K562 (cell line): ENCODE data around the gene NR2F6. TPM values are rescaled to one million over a fixed set of nuclear protein-coding genes. Genes with fewer than 3 reads are reported as not detected.

Experiments
- ATAC-seq: fragments of 200-7000 bp; cut with Tn5 transposase; 3 replicates; pipeline ENCODE4 v1.9.1; 2020; ENCODE audit warnings: moderate library complexity
- BruUV-seq: library from RNA; stranded (reverse); fragments of 400-500 nt; replicated peaks from 2 replicates; lab custom pipeline; 2021; lab: Mats Ljungman, UMichigan
- CTCF ChIA-PET: fragments of 300-600 bp; formaldehyde crosslinking; extraction: SDS; loops from one replicate; lab custom pipeline; 2021; ENCODE audit warnings: low intra/inter-chr PET ratio; lab: Yijun Ruan, JAX
- POLR2A ChIA-PET: fragments of 300-600, 350-650 bp; sonication (Branson Sonifier 250); formaldehyde crosslinking; extraction: SDS; loops from one replicate; lab custom pipeline; 2021; ENCODE audit warnings: antibody characterized with exemption, inconsistent platforms; lab: Yijun Ruan, JAX
- DNase-seq, 4 experiments: peaks; one replicate each; pipeline versions ENCODE4 v3.0.0 to v3.0.0-alpha.2; 2011 to 2018; ENCODE audit warnings: low spot score in 3 of 4, mixed read lengths in 3 of 4; ENCODE audit errors: extremely low read depth in 1 of 4
- FAIRE-seq: peaks from 2 replicates; lab custom pipeline; 2011; peaks lifted over from hg19 to GRCh38; lab: Jason Lieb, UNC
- H2AFZ ChIP-seq: 2 replicates; pipeline ENCODE4 v1.6.0; 2011; ENCODE audit warnings: low read depth, low read length, control low read depth, inconsistent platforms
- H3K27ac ChIP-seq: fragments of 200-600 bp; 3 replicates; pipeline ENCODE4 v1.8.0; 2011; ENCODE audit warnings: low read depth, mild to moderate bottlenecking, control low read depth, inconsistent platforms, low read length, moderate library complexity, mixed read lengths; ENCODE audit errors: extremely low read depth
- H3K27me3 ChIP-seq, 2 experiments: fragments of 300-600 bp in 1 of 2; 2 replicates in 1 of 2; 3 replicates in 1 of 2; pipeline versions ENCODE4 v1.6.0 to v1.8.0; 2011; ENCODE audit warnings: inconsistent platforms in 2 of 2, low read length in 2 of 2, mild to moderate bottlenecking in 1 of 2, mixed read lengths in 1 of 2, moderate library complexity in 1 of 2; ENCODE audit not compliant: control insufficient read depth in 2 of 2, insufficient read depth in 2 of 2
- H3K36me3 ChIP-seq: fragments of 300-600 bp; 3 replicates; pipeline ENCODE4 v1.8.0; 2011; ENCODE audit warnings: mild to moderate bottlenecking, low read length, inconsistent platforms; ENCODE audit not compliant: control insufficient read depth, insufficient read depth
- H3K4me1 ChIP-seq, 2 experiments: fragments of 200-600 bp in 1 of 2; replicated peaks in 1 of 2; 2 replicates in 1 of 2; 3 replicates in 1 of 2; pipeline versions ENCODE4 v1.5.1 to v1.8.0; 2011; ENCODE audit warnings: inconsistent platforms in 2 of 2, low read length in 2 of 2, mild to moderate bottlenecking in 1 of 2, mixed read lengths in 1 of 2, moderate library complexity in 1 of 2; ENCODE audit not compliant: control insufficient read depth in 2 of 2, insufficient read depth in 2 of 2
- H3K4me2 ChIP-seq: 2 replicates; pipeline ENCODE4 v1.6.1; 2011; ENCODE audit warnings: low read length, control low read depth, inconsistent platforms, mixed read lengths; ENCODE audit not compliant: insufficient read depth
- H3K4me3 ChIP-seq: fragments of 200-600 bp; sonication (generic), shearing (Covaris generic); 2 replicates; pipeline ENCODE4 v1.5.1; 2016; ENCODE audit warnings: control low read depth, inconsistent platforms
- H3K79me2 ChIP-seq: fragments of 200-600 bp; 3 replicates; pipeline ENCODE4 v1.8.0; 2011; ENCODE audit warnings: low read length, inconsistent platforms; ENCODE audit not compliant: control insufficient read depth, insufficient read depth
- H3K9ac ChIP-seq, 2 experiments: 2 replicates each; pipeline versions ENCODE4 v1.6.0 to v1.6.1; 2011; ENCODE audit warnings: low read depth in 2 of 2, low read length in 2 of 2, control low read depth in 1 of 2, inconsistent platforms in 1 of 2, mild to moderate bottlenecking in 1 of 2, mixed read lengths in 1 of 2; ENCODE audit not compliant: insufficient read depth in 1 of 2
- H3K9me1 ChIP-seq: one replicate; pipeline ENCODE4 v1.6.0; 2011; ENCODE audit warnings: inconsistent platforms, mild to moderate bottlenecking, low read length, moderate library complexity; ENCODE audit not compliant: control insufficient read depth, insufficient read depth
- H3K9me3 ChIP-seq: replicated peaks from 2 replicates; pipeline ENCODE4 v1.5.1; 2011; ENCODE audit warnings: low read depth, low read length, inconsistent platforms; ENCODE audit not compliant: control insufficient read depth, insufficient read depth
- H4K20me1 ChIP-seq: replicated peaks from 2 replicates; pipeline ENCODE4 v1.6.1; 2011; ENCODE audit warnings: low read length, inconsistent platforms, mixed read lengths; ENCODE audit not compliant: control insufficient read depth, insufficient read depth
- ASH1L ChIP-seq: fragments of 450-650 bp; IDR thresholded peaks from 2 replicates; pipeline ENCODE4 v1.6.1; 2018; ENCODE audit warnings: borderline replicate concordance, mild to moderate bottlenecking, low read depth; ENCODE audit not compliant: partially characterized antibody
- CREM ChIP-seq: IDR thresholded peaks from 2 replicates; pipeline ENCODE4 v1.6.1; 2014; ENCODE audit warnings: antibody characterized with exemption, low read depth
- CXXC5 ChIP-seq: fragments of 250-450 bp; sonication (Bioruptor Pico); IDR thresholded peaks from 2 replicates; pipeline ENCODE4 v1.8.0; 2022; ENCODE audit warnings: inconsistent platforms, mild to moderate bottlenecking, moderate library complexity
- EWSR1 ChIP-seq: fragments of 450-650 bp; IDR thresholded peaks from 2 replicates; pipeline ENCODE4 v1.6.1; 2018; ENCODE audit warnings: borderline replicate concordance, mild to moderate bottlenecking, low read depth, moderate library complexity; ENCODE audit not compliant: partially characterized antibody
- FOS ChIP-seq: IDR thresholded peaks from 3 replicates; pipeline ENCODE4 v1.6.1; 2011; ENCODE audit not compliant: insufficient read length; ENCODE audit errors: extremely low read depth
- MTA3 ChIP-seq: fragments of 450-650 bp; formaldehyde crosslinking; IDR thresholded peaks from 2 replicates; pipeline ENCODE4 v1.6.1; 2017; ENCODE audit warnings: mild to moderate bottlenecking, borderline replicate concordance
- NEUROD1 ChIP-seq: fragments of 150-350 bp; IDR thresholded peaks from 2 replicates; pipeline ENCODE4 v1.6.1; 2014; ENCODE audit warnings: borderline replicate concordance, low read length, low read depth; ENCODE audit not compliant: partially characterized antibody
- NFYB ChIP-seq: IDR thresholded peaks from 2 replicates; pipeline ENCODE4 v1.6.1; 2011; ENCODE audit warnings: mild to moderate bottlenecking, moderate library complexity; ENCODE audit not compliant: insufficient read length; ENCODE audit errors: extremely low read depth
- POLR2A ChIP-seq: fragments of 450-650 bp; conservative IDR thresholded peaks from 2 replicates; pipeline ENCODE4 v1.6.1; 2016
- POLR2G ChIP-seq: fragments of 200-400 bp; formaldehyde crosslinking; IDR thresholded peaks from 2 replicates; pipeline ENCODE4 v1.6.1; 2017; ENCODE audit warnings: low read depth, mild to moderate bottlenecking, antibody characterized with exemption, low read length, moderate library complexity
- RB1 ChIP-seq: fragments of 450-650 bp; IDR thresholded peaks from 2 replicates; pipeline ENCODE4 v1.6.1; 2017; ENCODE audit warnings: low read depth, mild to moderate bottlenecking
- RBFOX2 ChIP-seq: fragments of 200-400 bp; formaldehyde crosslinking; IDR thresholded peaks from 2 replicates; pipeline ENCODE4 v1.6.1; 2017; ENCODE audit warnings: low read depth, mild to moderate bottlenecking, low read length, moderate library complexity
- RBM25 ChIP-seq: fragments of 200-400 bp; formaldehyde crosslinking; IDR thresholded peaks from 2 replicates; pipeline ENCODE4 v1.6.1; 2018; ENCODE audit warnings: low read length, low read depth, moderate library complexity; ENCODE audit not compliant: severe bottlenecking
- SRF ChIP-seq, 2 experiments: fragments of 250-450, 450-650 bp in 1 of 2; sonication (Bioruptor Pico) in 1 of 2; sonication (generic) in 1 of 2; formaldehyde crosslinking; IDR thresholded peaks; 2 replicates each; pipeline versions ENCODE4 v1.5.0 to v1.5.1; 2020 to 2022; ENCODE audit warnings: mild to moderate bottlenecking in 1 of 2, missing genetic modification reagents in 1 of 2
- ZBTB7A ChIP-seq: IDR thresholded peaks from 2 replicates; pipeline ENCODE4 v1.6.1; 2011; ENCODE audit warnings: low read depth, mild to moderate bottlenecking, low read length, moderate library complexity, borderline replicate concordance; ENCODE audit not compliant: control insufficient read depth
- ZNF324 ChIP-seq: fragments of 250-450 bp; sonication (Bioruptor Pico); IDR thresholded peaks from 2 replicates; pipeline ENCODE4 v1.4.0; 2020; ENCODE audit warnings: mild to moderate bottlenecking
- ZNF589 ChIP-seq: fragments of 200-800 bp; sonication (Bioruptor generic); IDR thresholded peaks from 2 replicates; pipeline ENCODE4 v1.6.1; 2016; ENCODE audit warnings: low read depth, missing genetic modification characterization, missing compliant biosample characterization
- WGBS: fragments of 100-300 bp; shearing (Covaris generic); methylation state at CpG from one replicate; pipeline ENCODE4 v1.1.6; 2016; ENCODE audit warnings: low coverage, mixed read lengths; ENCODE audit not compliant: insufficient coverage; ENCODE audit errors: missing lambda C conversion rate; 5-methylcytosine and 5-hydroxymethylcytosine counted together
- in situ Hi-C: fragments of 300-500 bp; cut with MboI; formaldehyde crosslinking; loops from 4 replicates; pipeline ENCODE4 v1.15.0; 2018; ENCODE audit warnings: inconsistent platforms, mixed read lengths
- intact Hi-C: fragments of 100-400 bp; cut with micrococcal nuclease; formaldehyde crosslinking; loops from 2 replicates; pipeline ENCODE4 v1.14.2; 2022
- polyA plus RNA-seq, 8 experiments: library from polyadenylated mRNA; depleted of rRNA in 4 of 8; stranded (reverse) in 5 of 8; unstranded in 3 of 8; fragments of >200 nt; fragmentation: Nextera tagmentation in 2 of 8; fragmentation: Illumina TruSeq in 1 of 8; extraction: Ambion mirVana in 2 of 8; extraction: Trizol in 1 of 8; gene quantifications; 2 replicates each; pipeline versions ENCODE4 v1.2.1 to v1.2.3, GENCODE V29; 2011 to 2014; ENCODE audit warnings: inconsistent platforms in 1 of 8, missing spikeins in 1 of 8
- total RNA-seq, 7 experiments: library from RNA; depleted of rRNA in 6 of 7; stranded (reverse); fragments of >200 nt in 6 of 7; fragmentation: Illumina TruSeq in 2 of 7; extraction: Trizol in 2 of 7; gene quantifications; 2 replicates each; pipeline versions ENCODE4 v1.2.1 to v1.2.3, GENCODE V29; 2011 to 2021; ENCODE audit warnings: low replicate concordance in 1 of 7
- TF ChIP-seq, protein P1 (sequence below), 2 experiments: IDR thresholded peaks in 1 of 2; conservative IDR thresholded peaks in 1 of 2; 2 replicates each; pipeline ENCODE4 v1.6.1; 2016; ENCODE audit warnings: low read depth in 2 of 2, mild to moderate bottlenecking in 1 of 2, missing compliant biosample characterization in 1 of 2, missing genetic modification characterization in 1 of 2, moderate library complexity in 1 of 2
- TF ChIP-seq, protein P2 (sequence below): fragments of 450-650 bp; IDR thresholded peaks from 2 replicates; pipeline ENCODE4 v1.6.1; 2016

The NR2F6 gene
- total and polyA plus RNA-seq, 9 of the 15 experiments (the other 6 are each of a cell fraction or from before 2014, with no cell fraction given) = 0.76 to 97.5 (median 18.8) TPM

- H2AFZ ChIP-seq = peak overlapping the region; percentile 96
- H3K27me3 ChIP-seq = no peaks in the 10 kb centered on the region
- ATAC-seq (peak; percentile 81), DNase-seq (peak; percentile 94 to 99 (median 96)), FAIRE-seq (peak; percentile 81)
- peak overlapping the region; percentile 35; the same call in 1 of the 3 replicates for H3K27ac ChIP-seq
- H3K4me3 ChIP-seq = no peak overlapping the region
- H3K36me3 ChIP-seq = peaks cover 8% of the 10 kb centered on the region; the same call in 1 of the 3 replicates
- POLR2A ChIA-PET = interaction anchor here (0.6 to 0.8 kb wide), 6 partner anchors 31 to 315 kb away, joined by 3 read pairs; no protein-coding TSS in a partner anchor
- H3K9me3 ChIP-seq = no peaks in the 10 kb centered on the region
- WGBS = 16% methylated on average over 14 of the region's 22 CpGs
- no peaks in the 10 kb centered on the region for H4K20me1 ChIP-seq
- intact Hi-C loops (no loop called here), in situ Hi-C loops (loop anchor here (5.0 kb wide), 1 partner anchor 217 kb away; no protein-coding TSS in a partner anchor)
- H3K4me2 ChIP-seq = peak overlapping the region; percentile 51
- peaks cover 11% of the 10 kb centered on the region for H3K79me2 ChIP-seq
- peak overlapping the region in 1 of 2 experiments; percentile 84; a peak in 2 of 4 replicates for H3K9ac ChIP-seq
- H3K4me1 ChIP-seq = peaks cover 13 to 49% of the 10 kb centered on the region in 2 experiments; a peak in 4 of 5 replicates
- CTCF ChIA-PET = no interaction called here
- BruUV-seq = no TSS peak
- peaks cover 6% of the 10 kb centered on the region for H3K9me1 ChIP-seq
- no peak for TF ChIP-seq ZNF324 (CRISPR knock-in tag)
- TF ChIP-seq RB1 = 0 out of 2 replicates have a peak, but pooled peaks have one; percentile 21
- TF ChIP-seq NFYB = peak; percentile 95
- 0 out of 2 replicates have a peak, but pooled peaks have one; percentile 45 for TF ChIP-seq POLR2A
- TF ChIP-seq ZBTB7A = peak; percentile 58; the same call in 1 of the 2 replicates
- TF ChIP-seq, protein P1, sequence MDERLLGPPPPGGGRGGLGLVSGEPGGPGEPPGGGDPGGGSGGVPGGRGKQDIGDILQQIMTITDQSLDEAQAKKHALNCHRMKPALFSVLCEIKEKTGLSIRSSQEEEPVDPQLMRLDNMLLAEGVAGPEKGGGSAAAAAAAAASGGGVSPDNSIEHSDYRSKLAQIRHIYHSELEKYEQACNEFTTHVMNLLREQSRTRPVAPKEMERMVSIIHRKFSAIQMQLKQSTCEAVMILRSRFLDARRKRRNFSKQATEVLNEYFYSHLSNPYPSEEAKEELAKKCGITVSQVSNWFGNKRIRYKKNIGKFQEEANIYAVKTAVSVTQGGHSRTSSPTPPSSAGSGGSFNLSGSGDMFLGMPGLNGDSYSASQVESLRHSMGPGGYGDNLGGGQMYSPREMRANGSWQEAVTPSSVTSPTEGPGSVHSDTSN (CRISPR knock-in tag; IDR thresholded peaks at IDR 0.05; ENCODE audit: low read depth) = peak; percentile 85
- TF ChIP-seq, protein P1 (tag; conservative IDR thresholded peaks at IDR 0.05; ENCODE audit: low read depth) = peak; percentile 93
- no peak for TF ChIP-seq ZNF589 (CRISPR knock-in tag)
- peak; percentile 37 for TF ChIP-seq ASH1L
- TF ChIP-seq CXXC5 (CRISPR knock-in tag) = peak; percentile 76
- TF ChIP-seq, protein P2, sequence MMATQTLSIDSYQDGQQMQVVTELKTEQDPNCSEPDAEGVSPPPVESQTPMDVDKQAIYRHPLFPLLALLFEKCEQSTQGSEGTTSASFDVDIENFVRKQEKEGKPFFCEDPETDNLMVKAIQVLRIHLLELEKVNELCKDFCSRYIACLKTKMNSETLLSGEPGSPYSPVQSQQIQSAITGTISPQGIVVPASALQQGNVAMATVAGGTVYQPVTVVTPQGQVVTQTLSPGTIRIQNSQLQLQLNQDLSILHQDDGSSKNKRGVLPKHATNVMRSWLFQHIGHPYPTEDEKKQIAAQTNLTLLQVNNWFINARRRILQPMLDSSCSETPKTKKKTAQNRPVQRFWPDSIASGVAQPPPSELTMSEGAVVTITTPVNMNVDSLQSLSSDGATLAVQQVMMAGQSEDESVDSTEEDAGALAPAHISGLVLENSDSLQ = peak; percentile 98
- TF ChIP-seq FOS = peak; percentile 83
- TF ChIP-seq RBFOX2 = peak; percentile 42
- peak; percentile 42; the same call in 1 of the 2 replicates for TF ChIP-seq POLR2G
- TF ChIP-seq NEUROD1 = peak; percentile 47
- TF ChIP-seq CREM = peak; percentile 43; the same call in 1 of the 2 replicates
- peak; percentile 80 for TF ChIP-seq RBM25
- no peak for TF ChIP-seq SRF (CRISPR knock-in tag; IDR thresholded peaks at IDR 0.05)
- 0 out of 2 replicates have a peak, but pooled peaks have one; percentile 31 for TF ChIP-seq MTA3
- no peak for TF ChIP-seq EWSR1
Measured at GRCh38 chr19:17289489-17289888, 43.8 kb upstream of the NR2F6 start.
